GM12878 (cell line): ENCODE measurements around the gene SOCS1. TPM values are rescaled to one million over a fixed set of nuclear protein-coding genes. Genes with fewer than 3 reads are reported as not detected.
A peak's percentile ranks its signal among the peaks of the same experiment; 100 is the strongest.

Experiments
- ATAC-seq: fragments of 200-7000 bp; cut with Tn5 transposase; 3 replicates; pipeline ENCODE4 v1.9.1; 2020; ENCODE audit warnings: mild to moderate bottlenecking, moderate library complexity
- BruUV-seq: library from RNA; stranded (reverse); fragments of 400-500 nt; replicated peaks from 2 replicates; lab custom pipeline; 2021; lab: Mats Ljungman, UMichigan
- CTCF ChIA-PET: fragments of 300-600 bp; sonication (Branson Sonifier 250); formaldehyde crosslinking; extraction: SDS; loops from one replicate; lab custom pipeline; 2021; ENCODE audit warnings: inconsistent platforms; lab: Yijun Ruan, JAX
- POLR2A ChIA-PET: fragments of 350-600 bp; formaldehyde crosslinking; extraction: SDS; loops from one replicate; lab custom pipeline; 2021; ENCODE audit warnings: inconsistent platforms; lab: Charles Lee
- RAD21 ChIA-PET: fragments of 300-600 bp; sonication (Branson Sonifier 250); formaldehyde crosslinking; loops from one replicate; lab custom pipeline; 2023; ENCODE audit warnings: antibody characterized with exemption; ENCODE audit not compliant: unreplicated experiment; lab: Charles Lee
- SMC1A ChIA-PET: fragments of 300-600 bp; sonication (Branson Sonifier 250); formaldehyde crosslinking; loops from one replicate; lab custom pipeline; 2023; ENCODE audit not compliant: unreplicated experiment, uncharacterized antibody; lab: Charles Lee
- DNase-seq: peaks from one replicate; pipeline ENCODE4 v3.0.0-alpha.2; 2011; ENCODE audit warnings: low read depth, low spot score
- FAIRE-seq: peaks from 3 replicates; lab custom pipeline; 2011; peaks lifted over from hg19 to GRCh38; lab: Jason Lieb, UNC
- H2AFZ ChIP-seq: 2 replicates; pipeline ENCODE4 v1.6.0; 2011; ENCODE audit warnings: low read depth, low read length, control low read depth; ENCODE audit not compliant: control insufficient read depth
- H3K27ac ChIP-seq: 2 replicates; pipeline ENCODE4 v1.5.1; 2011; ENCODE audit warnings: control low read depth; ENCODE audit not compliant: control insufficient read depth, insufficient read depth
- H3K27me3 ChIP-seq, 2 experiments: replicated peaks in 1 of 2; 2 replicates each; pipeline versions ENCODE4 v1.6.0 to v1.6.1; 2011; ENCODE audit warnings: low read length in 1 of 2; ENCODE audit not compliant: control insufficient read depth in 2 of 2, insufficient read depth in 2 of 2
- H3K36me3 ChIP-seq, 2 experiments: 2 replicates each; pipeline ENCODE4 v1.5.1; 2011; ENCODE audit warnings: low read length in 1 of 2; ENCODE audit not compliant: control insufficient read depth in 2 of 2, insufficient read depth in 2 of 2
- H3K4me1 ChIP-seq: 2 replicates; pipeline ENCODE4 v1.6.1; 2011; ENCODE audit warnings: mild to moderate bottlenecking, low read length, moderate library complexity, mixed read lengths; ENCODE audit not compliant: control insufficient read depth, insufficient read depth
- H3K4me2 ChIP-seq: 2 replicates; pipeline ENCODE4 v1.6.0; 2011; ENCODE audit warnings: control low read depth; ENCODE audit not compliant: control insufficient read depth, insufficient read depth
- H3K4me3 ChIP-seq: fragments of 200-600 bp; sonication (generic); 2 replicates; pipeline ENCODE4 v1.5.1; 2016
- H3K79me2 ChIP-seq: 2 replicates; pipeline ENCODE4 v1.6.0; 2011; ENCODE audit warnings: low read length; ENCODE audit not compliant: control insufficient read depth, insufficient read depth
- H3K9ac ChIP-seq: 2 replicates; pipeline ENCODE4 v1.8.0; 2011; ENCODE audit warnings: low read length, control low read depth, mixed read lengths; ENCODE audit not compliant: control insufficient read depth, insufficient read depth
- H3K9me3 ChIP-seq: replicated peaks from 3 replicates; pipeline ENCODE4 v1.5.1; 2011; ENCODE audit warnings: mild to moderate bottlenecking, low read length; ENCODE audit not compliant: control insufficient read depth, insufficient read depth
- H4K20me1 ChIP-seq: 2 replicates; pipeline ENCODE4 v1.6.0; 2011; ENCODE audit not compliant: control insufficient read depth, insufficient read depth
- CBX5 ChIP-seq: sonication (generic); IDR thresholded peaks from 2 replicates; pipeline ENCODE4 v1.6.1; 2016; ENCODE audit warnings: low read depth, moderate library complexity, mild to moderate bottlenecking, inconsistent platforms
- TCF12 ChIP-seq: IDR thresholded peaks from 2 replicates; pipeline ENCODE4 v1.6.1; 2011; ENCODE audit warnings: low read depth, mild to moderate bottlenecking, low read length
- YY1 ChIP-seq: IDR thresholded peaks from 2 replicates; pipeline ENCODE4 v1.6.1; 2011; ENCODE audit warnings: low read depth, mild to moderate bottlenecking, low read length
- WGBS: methylation state at CpG from one replicate; pipeline ENCODE4 v1.1.6; 2016; ENCODE audit warnings: low lambda C conversion rate; ENCODE audit not compliant: insufficient replicate concordance, insufficient coverage; ENCODE audit errors: missing lambda C conversion rate; 5-methylcytosine and 5-hydroxymethylcytosine counted together
- in situ Hi-C: fragments of 300-500 bp; cut with MboI; formaldehyde crosslinking; loops from 9 replicates; pipeline ENCODE4 v1.14.3; 2018; ENCODE audit warnings: mixed read lengths
- intact Hi-C: fragments of 100-400 bp; cut with micrococcal nuclease; formaldehyde crosslinking; loops from one replicate; pipeline ENCODE4 v1.14.2; 2022; ENCODE audit not compliant: unreplicated experiment
- polyA plus RNA-seq, 11 experiments: library from polyadenylated mRNA; depleted of rRNA in 4 of 11; unstranded in 6 of 11; stranded (reverse) in 5 of 11; fragments of >200 nt; fragmentation: Nextera tagmentation in 4 of 11; fragmentation: Illumina TruSeq in 1 of 11; extraction: Ambion mirVana in 4 of 11; extraction: Trizol in 1 of 11; gene quantifications; 1 replicate in 1 of 11; 2 replicates in 10 of 11; pipeline versions ENCODE4 v1.2.1 to v1.2.3, GENCODE V29; 2011 to 2016; ENCODE audit warnings: inconsistent platforms in 2 of 11, missing spikeins in 2 of 11, low read depth in 1 of 11
- total RNA-seq, 4 experiments: library from RNA; depleted of rRNA in 3 of 4; stranded (reverse); fragments of >200 nt in 3 of 4; fragmentation: Illumina TruSeq in 1 of 4; extraction: Trizol in 1 of 4; gene quantifications; 2 replicates each; pipeline versions ENCODE4 v1.2.1 to v1.2.3, GENCODE V29; 2013 to 2021
- TF ChIP-seq, protein P1 (sequence below): fragments of 450-650 bp; IDR thresholded peaks from 2 replicates; pipeline ENCODE4 v1.6.1; 2017; ENCODE audit warnings: low read depth, mild to moderate bottlenecking, moderate library complexity
- TF ChIP-seq, protein P2 (sequence below): fragments of 450-650 bp; IDR thresholded peaks from 2 replicates; pipeline ENCODE4 v1.6.1; 2016; ENCODE audit warnings: mild to moderate bottlenecking

SOCS1 gene
- total and polyA plus RNA-seq, 10 of the 15 experiments (the other 5 are each of a cell fraction or from before 2014, with no cell fraction given), result 0.42 to 39.8 (median 11.2) TPM

DNA sequence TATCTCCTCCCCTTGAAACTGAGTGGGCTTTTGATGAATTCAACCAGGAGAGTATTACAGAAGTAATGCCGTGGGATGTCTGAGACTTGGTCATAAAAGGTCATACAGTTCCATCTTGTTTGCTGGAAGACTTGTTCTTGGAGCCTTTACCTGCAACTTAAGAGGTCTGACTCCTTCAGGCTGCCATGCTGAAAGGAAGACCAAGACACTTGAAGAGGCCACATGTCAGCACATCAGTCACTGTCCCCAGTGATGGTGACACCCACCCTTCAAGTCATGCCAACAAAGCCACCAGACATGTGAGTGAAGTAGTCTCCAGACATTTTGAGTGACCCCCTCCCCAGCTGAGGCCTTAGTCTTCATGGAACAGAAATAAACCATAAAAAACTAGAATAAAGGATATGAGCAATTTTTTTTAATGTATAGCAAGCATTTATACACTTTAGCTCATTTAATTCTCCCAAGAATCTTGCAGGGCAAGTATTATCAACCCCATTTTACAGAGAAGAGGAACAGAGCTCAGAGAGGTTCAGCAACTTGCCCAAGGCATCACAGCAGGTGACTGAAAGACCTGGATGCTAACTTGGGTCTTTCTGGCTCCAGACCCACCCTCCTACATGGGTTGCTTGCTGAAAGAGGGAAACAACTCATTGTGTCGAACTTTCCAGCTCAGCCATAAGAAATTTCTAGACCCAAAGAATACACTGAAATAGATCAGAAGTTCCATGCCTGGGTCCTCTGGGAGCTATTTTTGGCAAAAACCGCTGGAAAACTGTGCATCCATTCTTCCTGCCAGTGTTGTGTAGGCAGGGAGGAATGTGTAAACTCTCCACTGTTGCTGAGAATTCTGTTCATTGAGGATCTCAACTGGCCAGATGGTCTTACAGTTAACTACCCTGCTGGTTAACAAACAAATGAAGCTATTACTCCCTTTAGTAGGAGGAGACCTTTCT, 38.1 kb downstream of the SOCS1 start:
- ChIA-PET SMC1A (interaction anchor here (0.6 to 2.7 kb wide), 10 partner anchors 9 to 38 kb away, joined by 3 to 12 read pairs (median 3); partner anchors contain the start of gene SOCS1), POLR2A (interaction anchor here (0.6 to 2.1 kb wide), 4 partner anchors 8 to 152 kb away, joined by 3 to 9 read pairs (median 4); no protein-coding TSS in a partner anchor), RAD21 (interaction anchor here (0.6 to 2.0 kb wide), 3 partner anchors 9 to 111 kb away, joined by 3 to 8 read pairs (median 4); partner anchors contain the start of gene SOCS1), CTCF (interaction anchor here (0.8 to 1.7 kb wide), 8 partner anchors 10 to 314 kb away, joined by 3 to 7 read pairs (median 3); no protein-coding TSS in a partner anchor)
- Histone ChIP-seq H3K4me3 (no peak overlapping the region), H3K9ac (no peak overlapping the region), H3K27me3 (no peaks in the 10 kb centered on the region), H3K27ac (no peak overlapping the region), H2AFZ (no peak overlapping the region), H3K36me3 (no peaks in the 10 kb centered on the region), H3K4me1 (peaks cover 3% of the 10 kb centered on the region; the same call in 1 of the 2 replicates), H4K20me1 (no peaks in the 10 kb centered on the region), H3K79me2 (no peaks in the 10 kb centered on the region), H3K9me3 (peaks cover 12% of the 10 kb centered on the region), H3K4me2 (no peak overlapping the region)
- 95% methylated on average over 3 of the region's 3 CpGs for WGBS
- peak; percentile 59 for FAIRE-seq
- BruUV-seq, result no TSS peak
- ATAC-seq, result no peak
- TF ChIP-seq, protein P1, sequence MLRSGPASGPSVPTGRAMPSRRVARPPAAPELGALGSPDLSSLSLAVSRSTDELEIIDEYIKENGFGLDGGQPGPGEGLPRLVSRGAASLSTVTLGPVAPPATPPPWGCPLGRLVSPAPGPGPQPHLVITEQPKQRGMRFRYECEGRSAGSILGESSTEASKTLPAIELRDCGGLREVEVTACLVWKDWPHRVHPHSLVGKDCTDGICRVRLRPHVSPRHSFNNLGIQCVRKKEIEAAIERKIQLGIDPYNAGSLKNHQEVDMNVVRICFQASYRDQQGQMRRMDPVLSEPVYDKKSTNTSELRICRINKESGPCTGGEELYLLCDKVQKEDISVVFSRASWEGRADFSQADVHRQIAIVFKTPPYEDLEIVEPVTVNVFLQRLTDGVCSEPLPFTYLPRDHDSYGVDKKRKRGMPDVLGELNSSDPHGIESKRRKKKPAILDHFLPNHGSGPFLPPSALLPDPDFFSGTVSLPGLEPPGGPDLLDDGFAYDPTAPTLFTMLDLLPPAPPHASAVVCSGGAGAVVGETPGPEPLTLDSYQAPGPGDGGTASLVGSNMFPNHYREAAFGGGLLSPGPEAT, result no peak
- TF ChIP-seq CBX5 (no peak), TCF12 (no peak), YY1 (peak; percentile 57; the same call in 1 of the 2 replicates)
- TF ChIP-seq, protein P2, sequence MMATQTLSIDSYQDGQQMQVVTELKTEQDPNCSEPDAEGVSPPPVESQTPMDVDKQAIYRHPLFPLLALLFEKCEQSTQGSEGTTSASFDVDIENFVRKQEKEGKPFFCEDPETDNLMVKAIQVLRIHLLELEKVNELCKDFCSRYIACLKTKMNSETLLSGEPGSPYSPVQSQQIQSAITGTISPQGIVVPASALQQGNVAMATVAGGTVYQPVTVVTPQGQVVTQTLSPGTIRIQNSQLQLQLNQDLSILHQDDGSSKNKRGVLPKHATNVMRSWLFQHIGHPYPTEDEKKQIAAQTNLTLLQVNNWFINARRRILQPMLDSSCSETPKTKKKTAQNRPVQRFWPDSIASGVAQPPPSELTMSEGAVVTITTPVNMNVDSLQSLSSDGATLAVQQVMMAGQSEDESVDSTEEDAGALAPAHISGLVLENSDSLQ, result peak; percentile 31; the same call in 1 of the 2 replicates
- in situ Hi-C loops (no loop called here), intact Hi-C loops (no loop called here)
- no peak for DNase-seq
